Nephron (organoid): ENCODE data around the gene COL13A1.

ENCODE experiments used
- H3K27ac Mint-ChIP-seq, 3 experiments: 2 replicates each; pipeline ENCODE4 v1.8.0; 2020; ENCODE audit warnings: mixed read lengths in 3 of 3, mild to moderate bottlenecking in 2 of 3, moderate library complexity in 1 of 3
- H3K27me3 Mint-ChIP-seq: 2 replicates; pipeline ENCODE4 v1.8.0; 2021; ENCODE audit warnings: low read depth, mild to moderate bottlenecking, moderate library complexity, mixed read lengths
- H3K36me3 Mint-ChIP-seq: 2 replicates; pipeline ENCODE4 v1.8.0; 2020; ENCODE audit warnings: low read depth, mixed read lengths
- H3K4me1 Mint-ChIP-seq: 2 replicates; pipeline ENCODE4 v1.8.0; 2020; ENCODE audit warnings: mixed read lengths
- H3K4me3 Mint-ChIP-seq, 3 experiments: 2 replicates each; pipeline ENCODE4 v1.8.0; 2020; ENCODE audit warnings: mild to moderate bottlenecking in 3 of 3, mixed read lengths in 3 of 3, moderate library complexity in 2 of 3
- H3K9me3 Mint-ChIP-seq: 2 replicates; pipeline ENCODE4 v1.8.0; 2020; ENCODE audit warnings: mixed read lengths
- CTCF ChIP-seq, 3 experiments: fragments of 200-600 bp; sonication (generic); IDR thresholded peaks; one replicate each; pipeline ENCODE4 v1.5.0; 2021; ENCODE audit warnings: antibody characterized with exemption in 3 of 3; ENCODE audit not compliant: unreplicated experiment in 3 of 3

COL13A1 gene

GRCh38 chr10:69861251-69862240 is 59.8 kb downstream of the COL13A1 start:
- no peaks in the 10 kb centered on the region for H3K36me3 Mint-ChIP-seq
- peak overlapping the region in 2 of 3 experiments; percentile 12 to 22 for H3K27ac Mint-ChIP-seq
- H3K27me3 Mint-ChIP-seq = no peaks in the 10 kb centered on the region
- no peak overlapping the region for H3K4me3 Mint-ChIP-seq
- no peaks in the 10 kb centered on the region for H3K9me3 Mint-ChIP-seq
- peaks cover 43% of the 10 kb centered on the region for H3K4me1 Mint-ChIP-seq
- peak in 2 of 3 experiments; percentile 11 to 22 for TF ChIP-seq CTCF (IDR thresholded peaks at IDR 0.05; ENCODE audit: unreplicated experiment in 3 of 3)

GRCh38 chr10:69862882-69863530 is 61.3 kb downstream of the COL13A1 start:
- H3K36me3 Mint-ChIP-seq = no peaks in the 10 kb centered on the region
- H3K27ac Mint-ChIP-seq = no peak overlapping the region
- no peaks in the 10 kb centered on the region for H3K27me3 Mint-ChIP-seq
- no peaks in the 10 kb centered on the region for H3K9me3 Mint-ChIP-seq
- TF ChIP-seq CTCF (IDR thresholded peaks at IDR 0.05; ENCODE audit: unreplicated experiment in 3 of 3) = no peak
- H3K4me1 Mint-ChIP-seq = peaks cover 46% of the 10 kb centered on the region
- no peak overlapping the region for H3K4me3 Mint-ChIP-seq

- H3K27me3 Mint-ChIP-seq = peaks cover 4% of the 10 kb centered on the region
- peaks cover 52% of the 10 kb centered on the region for H3K4me1 Mint-ChIP-seq
- TF ChIP-seq CTCF (IDR thresholded peaks at IDR 0.05; ENCODE audit: unreplicated experiment in 3 of 3) = no peak
- no peak overlapping the region for H3K4me3 Mint-ChIP-seq
- no peak overlapping the region for H3K27ac Mint-ChIP-seq
- H3K36me3 Mint-ChIP-seq = no peaks in the 10 kb centered on the region
- no peaks in the 10 kb centered on the region for H3K9me3 Mint-ChIP-seq
Observed at GRCh38 chr10:69863580-69863979, 61.9 kb downstream of the COL13A1 start.

GRCh38 chr10:69864321-69864720 is 62.6 kb downstream of the COL13A1 start:
- H3K4me1 Mint-ChIP-seq = peaks cover 60% of the 10 kb centered on the region
- H3K36me3 Mint-ChIP-seq = no peaks in the 10 kb centered on the region
- no peak overlapping the region for H3K4me3 Mint-ChIP-seq
- H3K27ac Mint-ChIP-seq = peak overlapping the region in 2 of 3 experiments; percentile 65 to 79
- peaks cover 4% of the 10 kb centered on the region for H3K27me3 Mint-ChIP-seq
- TF ChIP-seq CTCF (IDR thresholded peaks at IDR 0.05; ENCODE audit: unreplicated experiment in 3 of 3) = no peak
- no peaks in the 10 kb centered on the region for H3K9me3 Mint-ChIP-seq

- Mint-ChIP-seq H3K27me3 (peaks cover 4% of the 10 kb centered on the region), H3K4me1 (peaks cover 67% of the 10 kb centered on the region), H3K27ac (peak overlapping the region in 1 of 3 experiments; percentile 35)
Observed at GRCh38 chr10:69865450-69865849, 63.7 kb downstream of the COL13A1 start.

More at GRCh38 chr10:69865450-69865849, 63.7 kb downstream of the COL13A1 start:
- Mint-ChIP-seq H3K9me3 (no peaks in the 10 kb centered on the region), H3K36me3 (no peaks in the 10 kb centered on the region), H3K4me3 (no peak overlapping the region)
- TF ChIP-seq CTCF (IDR thresholded peaks at IDR 0.05; ENCODE audit: unreplicated experiment in 3 of 3) = no peak
